Natural killer cell treated with Interleukin-12 subunit alpha and Interleukin-12 subunit beta and Interleukin-15 and Interleukin-18, amount 100 ng/mL, for 72 hours (primary cell): ENCODE results near the gene RASA2. TPM values are rescaled to one million over a fixed set of nuclear protein-coding genes. Genes with fewer than 3 reads are reported as not detected.

Experiments used
- ATAC-seq, 2 donors: fragments of 150-1000 bp; cut with Tn5 transposase in 1 of 2; sonication (Bioruptor Pico), chemical (Tn5 transposase) in 1 of 2; 2 replicates each; pipeline ENCODE4 v1.10.0; 2021
- DNase-seq: peaks from one replicate; pipeline ENCODE4 v3.0.0; 2022; ENCODE audit warnings: low spot score
- H3K27ac Mint-ChIP-seq, 2 donors: 1 replicate in 1 of 2; 2 replicates in 1 of 2; pipeline ENCODE4 v1.8.0; 2022; ENCODE audit warnings: mixed read lengths in 2 of 2, mild to moderate bottlenecking in 1 of 2, moderate library complexity in 1 of 2
- H3K27me3 Mint-ChIP-seq, 2 donors: 1 replicate in 1 of 2; 2 replicates in 1 of 2; pipeline ENCODE4 v1.8.0; 2022; ENCODE audit warnings: mixed read lengths in 2 of 2
- H3K36me3 Mint-ChIP-seq: one replicate; pipeline ENCODE4 v1.8.0; 2022; ENCODE audit warnings: mixed read lengths
- H3K4me1 Mint-ChIP-seq, 2 donors: 1 replicate in 1 of 2; 2 replicates in 1 of 2; pipeline ENCODE4 v1.8.0; 2022; ENCODE audit warnings: low read depth in 2 of 2, mixed read lengths in 2 of 2, mild to moderate bottlenecking in 1 of 2
- H3K4me3 Mint-ChIP-seq: one replicate; pipeline ENCODE4 v1.8.0; 2022; ENCODE audit warnings: mixed read lengths
- H3K9me3 Mint-ChIP-seq: 2 replicates; pipeline ENCODE4 v1.8.0; 2022; ENCODE audit warnings: mixed read lengths
- total RNA-seq, 2 donors: library from RNA; stranded (reverse); gene quantifications; one replicate each; pipeline ENCODE4 v1.2.3, GENCODE V29; 2022

RASA2 gene
- total RNA-seq, 2 donors from 2014 or later: 65.9 to 85.7 TPM

GRCh38 chr3:141539431-141540187, 52.8 kb downstream of the RASA2 start:
- no peaks in the 10 kb centered on the region for H3K27me3 Mint-ChIP-seq
- DNase-seq (no peak), ATAC-seq (no peak)
- H3K4me3 Mint-ChIP-seq: no peak overlapping the region
- H3K9me3 Mint-ChIP-seq: peaks cover 7% of the 10 kb centered on the region
- peaks cover 30 to 57% of the 10 kb centered on the region in 2 donors for H3K4me1 Mint-ChIP-seq
- peak overlapping the region; percentile 58 for H3K27ac Mint-ChIP-seq
- peaks cover 48% of the 10 kb centered on the region for H3K36me3 Mint-ChIP-seq

DNA sequence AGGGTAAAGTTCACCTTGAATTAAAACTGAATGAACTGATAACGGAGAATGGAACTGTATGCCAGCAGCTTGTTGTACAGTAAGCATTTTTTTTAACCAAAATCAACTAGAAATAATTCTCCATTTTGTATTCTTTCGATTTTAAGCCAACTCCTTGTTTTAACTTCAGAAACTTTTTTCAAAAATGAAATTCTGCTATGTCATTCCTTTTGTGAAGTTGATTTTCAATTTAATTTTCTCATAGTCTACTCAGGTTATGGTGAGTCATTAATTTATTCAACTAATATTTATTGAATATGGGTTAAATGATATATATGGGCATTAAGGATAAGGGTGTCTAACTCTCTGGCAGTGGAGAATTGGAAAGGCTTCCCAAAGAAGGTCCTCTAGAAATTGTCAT, 53.7 kb downstream of the RASA2 start:
- H3K27ac Mint-ChIP-seq: peak overlapping the region; percentile 58 to 95
- ATAC-seq: no peak

GRCh38 chr3:141542202-141542969, 55.6 kb downstream of the RASA2 start:
- peak; percentile 83 to 94 for ATAC-seq
- Mint-ChIP-seq H3K4me3 (peak overlapping the region; percentile 71), H3K9me3 (peaks cover 7% of the 10 kb centered on the region), H3K27ac (peak overlapping the region; percentile 69 to 95), H3K36me3 (peaks cover 55% of the 10 kb centered on the region), H3K27me3 (no peaks in the 10 kb centered on the region), H3K4me1 (peaks cover 46 to 77% of the 10 kb centered on the region in 2 donors)
- no peak for DNase-seq

More for the DNA sequence above, 53.7 kb downstream of the RASA2 start:
- H3K27me3 Mint-ChIP-seq: no peaks in the 10 kb centered on the region
- peaks cover 34 to 64% of the 10 kb centered on the region in 2 donors for H3K4me1 Mint-ChIP-seq
- no peak for DNase-seq
- peaks cover 50% of the 10 kb centered on the region for H3K36me3 Mint-ChIP-seq
- H3K4me3 Mint-ChIP-seq: no peak overlapping the region
- peaks cover 5% of the 10 kb centered on the region for H3K9me3 Mint-ChIP-seq

GRCh38 chr3:141542989-141543388, 56.2 kb downstream of the RASA2 start:
- H3K36me3 Mint-ChIP-seq: peaks cover 61% of the 10 kb centered on the region
- H3K27ac Mint-ChIP-seq: peak overlapping the region; percentile 69 to 95
- peaks cover 52 to 83% of the 10 kb centered on the region in 2 donors for H3K4me1 Mint-ChIP-seq

GRCh38 chr3:141544697-141545096, 57.9 kb downstream of the RASA2 start:
- Mint-ChIP-seq H3K4me1 (peaks cover 62 to 93% of the 10 kb centered on the region in 2 donors), H3K27ac (peak overlapping the region; percentile 69 to 95), H3K4me3 (peak overlapping the region; percentile 71), H3K27me3 (no peaks in the 10 kb centered on the region), H3K36me3 (peaks cover 76% of the 10 kb centered on the region), H3K9me3 (peaks cover 14% of the 10 kb centered on the region)
- ATAC-seq: peak; percentile 63 to 81
- no peak for DNase-seq

More at GRCh38 chr3:141542989-141543388, 56.2 kb downstream of the RASA2 start:
- DNase-seq: no peak
- ATAC-seq: no peak
- H3K9me3 Mint-ChIP-seq: peaks cover 13% of the 10 kb centered on the region
- no peaks in the 10 kb centered on the region for H3K27me3 Mint-ChIP-seq
- H3K4me3 Mint-ChIP-seq: peak overlapping the region; percentile 71

DNA sequence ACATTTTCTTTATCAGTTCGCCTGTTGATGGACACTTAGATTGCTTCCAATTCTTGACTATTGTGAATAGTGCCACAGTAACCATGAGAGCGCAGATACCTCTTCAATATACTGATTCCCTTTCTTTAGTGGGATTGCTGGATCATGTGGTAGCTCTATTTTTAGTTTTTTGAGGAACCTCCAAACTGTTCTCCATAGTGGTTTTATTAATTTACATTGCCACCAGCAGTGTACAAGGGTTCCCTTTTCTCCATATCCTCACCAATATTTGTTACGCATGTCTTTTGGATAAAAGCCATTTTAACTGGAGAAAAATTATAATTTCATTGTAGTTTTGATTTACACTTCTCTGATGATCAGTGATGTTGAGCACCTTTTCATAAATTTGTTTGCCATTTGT, 59.3 kb downstream of the RASA2 start:
- Mint-ChIP-seq H3K4me1 (peaks cover 62 to 93% of the 10 kb centered on the region in 2 donors), H3K36me3 (peaks cover 84% of the 10 kb centered on the region), H3K9me3 (peaks cover 17% of the 10 kb centered on the region), H3K27ac (peak overlapping the region; percentile 69 to 95), H3K27me3 (no peaks in the 10 kb centered on the region), H3K4me3 (peak overlapping the region; percentile 57)
- ATAC-seq: no peak
- no peak for DNase-seq

DNA sequence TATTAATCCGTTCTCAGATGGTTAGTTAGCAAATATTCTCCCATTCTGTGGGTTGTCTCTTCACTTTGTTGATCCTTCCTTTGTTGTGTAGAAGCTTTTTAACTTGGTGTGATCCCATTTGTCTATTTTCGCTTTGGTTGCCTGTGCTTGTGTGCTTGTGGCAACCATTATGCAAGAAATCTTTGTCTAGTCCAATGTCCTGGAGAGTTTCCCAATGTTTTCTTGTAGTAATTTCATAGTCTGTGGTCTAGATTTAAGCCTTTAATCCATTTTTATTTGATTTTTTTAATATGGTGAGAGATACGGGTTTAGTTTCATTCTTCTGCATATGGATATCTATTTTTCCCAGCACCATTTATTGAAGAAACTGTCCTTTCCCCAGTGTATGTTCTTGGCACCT, 59.8 kb downstream of the RASA2 start:
- Mint-ChIP-seq H3K36me3 (peaks cover 85% of the 10 kb centered on the region), H3K27me3 (no peaks in the 10 kb centered on the region), H3K27ac (peak overlapping the region; percentile 69 to 95), H3K4me1 (peaks cover 65 to 96% of the 10 kb centered on the region in 2 donors), H3K4me3 (no peak overlapping the region), H3K9me3 (peaks cover 17% of the 10 kb centered on the region)
- ATAC-seq: no peak
- DNase-seq: no peak

- ATAC-seq (no peak), DNase-seq (no peak)
- no peaks in the 10 kb centered on the region for H3K27me3 Mint-ChIP-seq
- no peak overlapping the region for H3K4me3 Mint-ChIP-seq
- H3K27ac Mint-ChIP-seq: peak overlapping the region; percentile 69 to 95
- peaks cover 17% of the 10 kb centered on the region for H3K9me3 Mint-ChIP-seq
- H3K36me3 Mint-ChIP-seq: peaks cover 78% of the 10 kb centered on the region
- peaks cover 69 to 96% of the 10 kb centered on the region in 2 donors for H3K4me1 Mint-ChIP-seq
Measured at GRCh38 chr3:141547791-141548190, 61.0 kb downstream of the RASA2 start.

GRCh38 chr3:141550926-141551665, 64.3 kb downstream of the RASA2 start:
- Mint-ChIP-seq H3K36me3 (peaks cover 48% of the 10 kb centered on the region), H3K4me3 (peak overlapping the region; percentile 60), H3K27ac (peak overlapping the region; percentile 90), H3K4me1 (peaks cover 59 to 73% of the 10 kb centered on the region in 2 donors), H3K9me3 (peaks cover 13% of the 10 kb centered on the region), H3K27me3 (no peaks in the 10 kb centered on the region)
- DNase-seq: no peak
- no peak for ATAC-seq

DNA sequence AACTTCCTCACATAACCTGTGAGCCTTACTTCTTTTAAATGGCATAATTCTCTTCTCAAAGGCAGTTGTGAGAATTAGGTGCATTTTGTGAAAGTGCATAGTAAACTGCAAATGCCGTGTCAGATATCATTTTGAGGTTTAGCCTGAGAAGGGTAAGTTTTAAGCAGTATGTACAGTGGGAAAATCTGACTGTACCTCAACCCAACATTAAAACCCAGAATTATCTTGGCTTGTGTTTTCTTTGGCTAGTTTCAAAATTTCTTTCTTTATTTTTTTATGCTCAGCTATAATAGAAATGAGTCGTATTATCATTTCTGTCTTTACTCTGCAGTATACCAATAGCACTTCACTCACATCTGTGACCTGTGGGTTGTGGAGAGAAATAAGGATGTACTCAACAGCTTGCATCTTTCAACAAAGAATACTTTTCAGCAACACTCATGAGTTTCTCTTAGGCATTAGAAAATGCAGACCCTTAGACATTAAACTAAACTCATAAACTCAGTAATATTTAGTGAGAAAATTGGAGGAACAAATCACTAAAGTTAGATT, 65.7 kb downstream of the RASA2 start:
- Mint-ChIP-seq H3K9me3 (peaks cover 9% of the 10 kb centered on the region), H3K36me3 (peaks cover 34% of the 10 kb centered on the region), H3K27ac (peak overlapping the region; percentile 90), H3K4me1 (peaks cover 56 to 59% of the 10 kb centered on the region in 2 donors), H3K4me3 (peak overlapping the region; percentile 60), H3K27me3 (no peaks in the 10 kb centered on the region)
- no peak for DNase-seq
- peak; percentile 68 to 71 for ATAC-seq

DNA sequence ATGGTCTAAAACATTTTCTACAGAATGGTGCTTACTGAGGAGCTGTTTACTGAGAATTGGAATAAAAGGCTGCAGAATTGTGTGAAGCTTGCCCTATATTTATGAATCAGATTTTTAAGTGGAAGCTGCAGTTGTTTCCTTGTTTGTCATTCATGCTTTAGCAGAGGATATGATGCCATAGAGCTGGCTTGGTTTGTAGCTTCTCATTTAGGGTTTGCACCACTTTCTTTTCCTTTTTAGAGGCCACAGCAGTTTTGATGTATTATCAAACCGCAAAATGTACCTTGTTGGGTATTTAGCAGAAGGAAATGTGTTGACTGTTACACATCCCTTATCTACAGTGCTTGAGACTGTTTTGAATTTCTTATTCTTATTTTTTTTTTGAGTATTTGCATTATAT, 66.2 kb downstream of the RASA2 start:
- ATAC-seq (peak; percentile 79 to 81), DNase-seq (no peak)
- H3K36me3 Mint-ChIP-seq: peaks cover 29% of the 10 kb centered on the region
- H3K9me3 Mint-ChIP-seq: peaks cover 3% of the 10 kb centered on the region
- H3K27ac Mint-ChIP-seq: peak overlapping the region; percentile 90
- no peaks in the 10 kb centered on the region for H3K27me3 Mint-ChIP-seq
- H3K4me1 Mint-ChIP-seq: peaks cover 51 to 54% of the 10 kb centered on the region in 2 donors
- H3K4me3 Mint-ChIP-seq: peak overlapping the region; percentile 60

- Mint-ChIP-seq H3K36me3 (peaks cover 4% of the 10 kb centered on the region), H3K9me3 (no peaks in the 10 kb centered on the region), H3K4me1 (peaks cover 32 to 34% of the 10 kb centered on the region in 2 donors), H3K27me3 (no peaks in the 10 kb centered on the region), H3K4me3 (no peak overlapping the region), H3K27ac (no peak overlapping the region)
- ATAC-seq (peak; percentile 81 to 88), DNase-seq (no peak)
Measured at GRCh38 chr3:141556034-141556433, 69.2 kb downstream of the RASA2 start.
